Neutrophil (primary cell): ENCODE data around the gene DPYSL3.

Experiments used
- H3K27ac ChIP-seq: fragments of 200-600 bp; sonication (generic); 2 replicates; pipeline ENCODE4 v1.5.1; 2016; ENCODE audit warnings: mild to moderate bottlenecking, moderate library complexity
- H3K27me3 ChIP-seq: fragments of 200-600 bp; sonication (generic); 2 replicates; pipeline ENCODE4 v1.6.0; 2016; ENCODE audit warnings: mild to moderate bottlenecking
- H3K36me3 ChIP-seq: fragments of 200-600 bp; sonication (generic); 2 replicates; pipeline ENCODE4 v1.5.1; 2017
- H3K4me1 ChIP-seq, 2 experiments: fragments of 200-600 bp in 1 of 2; sonication (generic) in 1 of 2; 1 replicate in 1 of 2; 2 replicates in 1 of 2; pipeline versions ENCODE4 v1.5.1 to v1.6.1; 2013 to 2016; ENCODE audit warnings: low read depth in 1 of 2, low read length in 1 of 2, mild to moderate bottlenecking in 1 of 2, moderate library complexity in 1 of 2; ENCODE audit not compliant: control insufficient read depth in 1 of 2, insufficient read depth in 1 of 2
- H3K4me3 ChIP-seq, 2 experiments: fragments of 200-600 bp in 1 of 2; sonication (generic) in 1 of 2; 1 replicate in 1 of 2; 2 replicates in 1 of 2; pipeline ENCODE4 v1.5.1; 2013 to 2016; ENCODE audit warnings: low read depth in 1 of 2, low read length in 1 of 2, mild to moderate bottlenecking in 1 of 2, moderate library complexity in 1 of 2
- H3K9me3 ChIP-seq: fragments of 200-600 bp; sonication (generic); 2 replicates; pipeline ENCODE4 v1.5.1; 2016
- CTCF ChIP-seq: fragments of 200-600 bp; sonication (generic); IDR thresholded peaks from 2 replicates; pipeline ENCODE4 v1.5.1; 2016; ENCODE audit warnings: antibody characterized with exemption

The DPYSL3 gene

DNA sequence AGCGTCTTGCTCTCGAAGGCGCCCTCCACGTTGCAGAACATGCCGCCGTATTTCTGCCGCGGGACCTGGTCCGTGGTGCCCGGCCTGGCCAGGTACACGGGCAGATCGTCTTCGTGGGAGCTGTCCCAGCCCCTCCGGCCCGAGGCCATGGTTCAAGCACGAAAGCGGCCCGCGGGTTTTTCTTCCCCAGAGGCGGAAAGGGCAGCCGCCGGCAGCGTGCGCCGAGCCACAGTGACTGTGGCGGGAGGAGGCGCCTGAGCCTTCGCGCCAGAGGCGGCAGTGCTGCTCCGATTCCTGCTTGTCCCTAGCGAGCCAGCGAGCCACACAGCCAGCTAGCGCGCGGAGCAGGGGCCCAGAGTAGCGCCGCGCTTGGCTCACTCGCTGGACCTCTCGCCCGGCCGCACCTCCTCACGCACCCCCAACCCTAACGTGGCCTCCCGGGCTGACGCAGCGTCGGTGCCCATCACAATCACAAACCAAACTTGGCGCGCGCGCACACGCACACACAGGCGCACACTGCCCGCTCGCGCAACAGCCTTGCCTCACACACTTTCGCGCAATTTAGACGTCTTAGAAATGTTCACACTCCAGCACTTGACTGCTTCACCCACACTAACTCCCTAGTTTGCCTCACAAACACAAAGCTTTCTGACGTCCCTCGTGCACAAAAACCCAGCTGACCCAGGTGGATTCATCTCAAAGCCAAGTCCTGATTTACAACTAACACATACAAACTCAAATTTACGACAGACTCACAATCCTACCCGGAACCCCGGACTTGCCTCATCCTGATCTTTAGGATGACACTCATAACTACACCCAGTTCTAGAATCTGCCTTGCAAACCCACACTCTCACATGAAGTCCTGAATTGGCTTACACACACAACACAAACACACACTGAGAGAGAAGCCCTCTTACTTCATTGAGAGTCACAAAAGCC is at the start of gene DPYSL3:
DPYSL3 (minus strand) TSS at position 359 of the 942 bp plus-strand sequence; CDS start at position 149, 210 bp downstream.
- Histone ChIP-seq H3K27ac (no peak within 1 kb of the TSS), H3K4me3 (no peak within 1 kb of the TSS), H3K27me3 (peaks cover 89% of the 10 kb centered on the region), H3K36me3 (no peaks in the 10 kb centered on the region), H3K9me3 (no peaks in the 10 kb centered on the region), H3K4me1 (peaks cover 0 to 4% of the 10 kb centered on the region in 2 experiments)
- TF ChIP-seq CTCF: no peak

DNA sequence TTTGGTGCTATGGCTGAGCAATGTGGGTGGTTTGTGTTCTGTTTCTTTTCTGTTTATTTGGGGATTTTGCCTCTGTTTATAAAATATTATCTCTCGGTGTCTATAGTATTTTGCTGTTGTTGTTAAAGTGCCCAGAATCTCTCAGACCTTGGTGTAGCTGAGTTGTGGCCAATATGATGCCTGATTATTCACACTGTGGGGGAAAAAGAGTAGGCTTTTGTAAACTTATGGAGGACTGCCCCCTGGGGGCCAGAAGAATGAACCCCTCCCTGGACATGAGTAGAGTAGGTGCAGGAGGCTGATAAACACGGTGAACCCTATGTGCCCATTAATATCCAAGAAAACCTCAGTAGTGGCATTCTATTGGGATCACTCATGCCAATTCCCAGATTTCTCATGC is 49.0 kb upstream of the DPYSL3 start:
- Histone ChIP-seq H3K27ac (no peak overlapping the region), H3K27me3 (peaks cover 8% of the 10 kb centered on the region), H3K4me1 (no peaks in the 10 kb centered on the region), H3K36me3 (no peaks in the 10 kb centered on the region), H3K4me3 (no peak overlapping the region), H3K9me3 (no peaks in the 10 kb centered on the region)
- no peak for TF ChIP-seq CTCF

DNA sequence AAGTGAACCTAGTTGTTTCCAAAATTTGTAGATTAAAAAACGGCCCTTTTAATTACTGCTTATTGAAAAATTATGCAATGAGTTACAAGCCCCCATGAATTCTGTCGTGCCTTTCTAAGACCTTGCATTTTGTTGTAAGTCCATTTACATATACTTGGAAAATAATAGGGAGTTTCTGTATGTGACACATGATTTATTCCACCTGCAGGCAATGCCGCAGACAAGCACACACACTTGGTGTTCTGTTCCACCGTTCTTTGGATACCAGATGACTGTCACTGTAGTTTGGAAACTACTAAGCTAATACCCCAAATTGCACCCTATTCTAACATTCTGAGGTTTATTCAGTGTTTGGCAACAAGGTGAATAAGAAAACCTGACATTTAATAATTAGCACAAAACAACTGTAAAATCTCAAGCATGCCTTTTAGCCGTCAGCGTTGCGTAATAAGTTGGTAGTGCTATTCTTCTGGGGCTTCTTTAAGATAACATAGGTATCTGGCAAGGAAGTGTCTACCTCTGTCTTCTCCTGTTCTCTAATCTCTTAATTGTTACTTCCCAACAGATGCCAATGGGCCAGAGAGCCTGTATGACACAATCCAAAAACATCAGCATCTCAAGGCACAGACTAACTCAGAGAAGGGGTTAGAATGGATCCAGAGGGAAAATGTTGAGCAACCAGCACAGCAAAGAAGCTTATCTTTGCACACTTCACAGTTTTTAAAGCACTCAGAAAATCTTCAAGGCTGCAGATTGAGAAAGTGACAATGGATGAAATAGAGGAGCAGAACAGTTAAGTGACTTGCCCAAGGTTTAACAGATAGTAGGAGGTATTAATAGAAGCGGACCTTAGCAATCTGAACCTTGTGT is 48.2 kb upstream of the DPYSL3 start:
- Histone ChIP-seq H3K4me1 (no peaks in the 10 kb centered on the region), H3K36me3 (no peaks in the 10 kb centered on the region), H3K27me3 (peaks cover 8% of the 10 kb centered on the region), H3K27ac (no peak overlapping the region), H3K4me3 (no peak overlapping the region), H3K9me3 (no peaks in the 10 kb centered on the region)
- TF ChIP-seq CTCF: no peak

- no peak overlapping the region for H3K4me3 ChIP-seq
Measured at GRCh38 chr5:147555176-147555575, 45.3 kb upstream of the DPYSL3 start.

More at GRCh38 chr5:147555176-147555575, 45.3 kb upstream of the DPYSL3 start:
- Histone ChIP-seq H3K27me3 (peaks cover 8% of the 10 kb centered on the region), H3K9me3 (no peaks in the 10 kb centered on the region), H3K27ac (no peak overlapping the region), H3K36me3 (no peaks in the 10 kb centered on the region), H3K4me1 (no peaks in the 10 kb centered on the region)
- no peak for TF ChIP-seq CTCF
